Endothelial cell of umbilical vein (primary cell): ENCODE measurements around the gene SPSB1. TPM values are rescaled to one million over a fixed set of nuclear protein-coding genes. Genes with fewer than 3 reads are reported as not detected.

ENCODE experiments used
- BruUV-seq: library from RNA; stranded (reverse); fragments of 400-500 nt; replicated peaks from 2 replicates; lab custom pipeline; 2021; lab: Mats Ljungman, UMichigan
- CTCF ChIA-PET: fragments of 300-600, 350-600 bp; sonication (Branson Sonifier 250); formaldehyde crosslinking; loops from one replicate; lab custom pipeline; 2021; ENCODE audit warnings: antibody characterized with exemption, inconsistent platforms; lab: Charles Lee
- POLR2A ChIA-PET: fragments of 300-600, 350-600 bp; sonication (Branson Sonifier 250); formaldehyde crosslinking; loops from one replicate; lab custom pipeline; 2021; ENCODE audit warnings: antibody characterized with exemption, inconsistent platforms; lab: Charles Lee
- DNase-seq: peaks from one replicate; pipeline ENCODE4 v3.0.0-alpha.2; 2011; ENCODE audit warnings: low read depth, low spot score
- FAIRE-seq: peaks from 2 replicates; lab custom pipeline; 2011; peaks lifted over from hg19 to GRCh38; lab: Jason Lieb, UNC
- H2AFZ ChIP-seq: 2 replicates; pipeline ENCODE4 v1.6.0; 2012; ENCODE audit warnings: low read depth, low read length, control low read depth, inconsistent platforms
- H3K27ac ChIP-seq: 2 replicates; pipeline ENCODE4 v1.5.1; 2011; ENCODE audit warnings: low read depth, mild to moderate bottlenecking, control low read depth, low read length, moderate library complexity; ENCODE audit not compliant: insufficient read depth
- H3K27me3 ChIP-seq, 2 experiments: 2 replicates each; pipeline versions ENCODE4 v1.6.0 to v1.6.1; 2011; ENCODE audit warnings: low read length in 2 of 2, mixed read lengths in 1 of 2; ENCODE audit not compliant: control insufficient read depth in 2 of 2, insufficient read depth in 2 of 2
- H3K36me3 ChIP-seq, 2 experiments: 2 replicates in 1 of 2; 3 replicates in 1 of 2; pipeline ENCODE4 v1.5.1; 2011; ENCODE audit warnings: low read length in 2 of 2, mild to moderate bottlenecking in 1 of 2, moderate library complexity in 1 of 2; ENCODE audit not compliant: control insufficient read depth in 2 of 2, insufficient read depth in 2 of 2; ENCODE audit errors: extremely low read depth in 1 of 2
- H3K4me1 ChIP-seq: 3 replicates; pipeline ENCODE4 v1.5.1; 2011; ENCODE audit warnings: mild to moderate bottlenecking, low read length; ENCODE audit not compliant: control insufficient read depth, insufficient read depth; ENCODE audit errors: extremely low read depth
- H3K4me2 ChIP-seq: 2 replicates; pipeline ENCODE4 v1.6.1; 2011; ENCODE audit warnings: low read length, control low read depth, mixed read lengths; ENCODE audit not compliant: insufficient read depth
- H3K4me3 ChIP-seq, 3 experiments: fragments of 200-600 bp in 1 of 3; sonication (generic), shearing (Covaris generic) in 1 of 3; replicated peaks in 1 of 3; 2 replicates each; pipeline ENCODE4 v1.5.1; 2011 to 2016; ENCODE audit warnings: control low read depth in 3 of 3, low read length in 3 of 3, mild to moderate bottlenecking in 2 of 3, inconsistent platforms in 1 of 3, low read depth in 1 of 3, moderate library complexity in 1 of 3; ENCODE audit not compliant: insufficient read depth in 1 of 3
- H3K79me2 ChIP-seq: 2 replicates; pipeline ENCODE4 v1.6.0; 2012; ENCODE audit warnings: low read length, inconsistent platforms; ENCODE audit not compliant: control insufficient read depth, insufficient read depth
- H3K9ac ChIP-seq: replicated peaks from 2 replicates; pipeline ENCODE3; 2011; ENCODE audit warnings: low read length, control low read depth; ENCODE audit not compliant: insufficient read depth; ENCODE audit errors: extremely low read depth
- H3K9me1 ChIP-seq: replicated peaks from 3 replicates; pipeline ENCODE4 v1.6.0; 2011; ENCODE audit warnings: mild to moderate bottlenecking, low read length; ENCODE audit not compliant: control insufficient read depth, insufficient read depth; ENCODE audit errors: extremely low read depth
- H3K9me3 ChIP-seq: replicated peaks from 2 replicates; pipeline ENCODE4 v1.5.1; 2012; ENCODE audit warnings: low read length, inconsistent platforms; ENCODE audit not compliant: control insufficient read depth, insufficient read depth
- H4K20me1 ChIP-seq: replicated peaks from 2 replicates; pipeline ENCODE3; 2011; ENCODE audit warnings: mild to moderate bottlenecking, low read length; ENCODE audit not compliant: control insufficient read depth, insufficient read depth; ENCODE audit errors: extremely low read depth
- EZH2 ChIP-seq: IDR thresholded peaks from 2 replicates; pipeline ENCODE4 v1.6.1; 2012; ENCODE audit warnings: borderline replicate concordance, low read depth, mild to moderate bottlenecking, moderate library complexity, low read length, inconsistent platforms; ENCODE audit not compliant: severe bottlenecking
- FOS ChIP-seq: IDR thresholded peaks from 2 replicates; pipeline ENCODE4 v1.6.1; 2011; ENCODE audit warnings: mild to moderate bottlenecking, low read length, moderate library complexity, borderline replicate concordance; ENCODE audit not compliant: insufficient read depth
- GATA2 ChIP-seq: IDR thresholded peaks from 2 replicates; pipeline ENCODE4 v1.7.0; 2011; ENCODE audit warnings: low read depth, mild to moderate bottlenecking, moderate library complexity, mixed read lengths, low read length; ENCODE audit not compliant: insufficient read length, insufficient read depth
- JUN ChIP-seq: IDR thresholded peaks from 2 replicates; pipeline ENCODE4 v1.6.1; 2011; ENCODE audit warnings: borderline replicate concordance, low read depth; ENCODE audit not compliant: insufficient read length, insufficient read depth
- MYC ChIP-seq: IDR thresholded peaks from one replicate; pipeline ENCODE4 v1.6.1; 2011; ENCODE audit warnings: mild to moderate bottlenecking, low read depth, low read length
- POLR2A ChIP-seq: IDR thresholded peaks from 2 replicates; pipeline ENCODE4 v1.6.1; 2012; ENCODE audit warnings: low read depth, mild to moderate bottlenecking, control low read depth, low read length
- POLR2AphosphoS5 ChIP-seq: IDR thresholded peaks from 2 replicates; pipeline ENCODE4 v1.6.1; 2012; ENCODE audit warnings: low read depth, mild to moderate bottlenecking, control low read depth, low read length, moderate library complexity; ENCODE audit not compliant: insufficient read depth
- dilution Hi-C: fragments of 300-500 bp; cut with MboI; formaldehyde crosslinking; loops from one replicate; pipeline ENCODE4 v1.15.0; 2019; ENCODE audit warnings: low sequenced_read_pairs; ENCODE audit not compliant: extremely low pct_ligation_motif_present
- intact Hi-C: fragments of 100-400 bp; cut with micrococcal nuclease; formaldehyde crosslinking; loops from one replicate; pipeline ENCODE4 v1.10.0; 2022
- polyA plus RNA-seq, 4 experiments: library from polyadenylated mRNA; depleted of rRNA in 3 of 4; stranded (reverse) in 3 of 4; unstranded in 1 of 4; fragments of >200 nt; gene quantifications; 2 replicates each; pipeline versions ENCODE4 v1.2.1 to v1.2.3, GENCODE V29; 2011 to 2012; ENCODE audit warnings: missing spikeins in 1 of 4
- total RNA-seq: library from RNA; stranded (reverse); gene quantifications from 2 replicates; pipeline ENCODE4 v1.2.3, GENCODE V29; 2021
- TF ChIP-seq, protein P1 (sequence below): IDR thresholded peaks from 2 replicates; pipeline ENCODE4 v1.6.1; 2011; ENCODE audit not compliant: insufficient read depth, insufficient read length
- TF ChIP-seq, protein P2 (sequence below), 2 donors: IDR thresholded peaks; 1 replicate in 1 of 2; 2 replicates in 1 of 2; pipeline ENCODE4 v1.5.1; 2011; ENCODE audit warnings: low read length in 2 of 2, mild to moderate bottlenecking in 2 of 2, moderate library complexity in 2 of 2, control low read depth in 1 of 2, inconsistent platforms in 1 of 2, low read depth in 1 of 2; ENCODE audit not compliant: insufficient read depth in 1 of 2; ENCODE audit errors: extremely low read depth in 1 of 2

SPSB1 gene
- total and polyA plus RNA-seq, 2 donors (not counting 3 experiments of a cell fraction or from before 2014, with no cell fraction given) = 41.9 to 61.2 TPM

DNA sequence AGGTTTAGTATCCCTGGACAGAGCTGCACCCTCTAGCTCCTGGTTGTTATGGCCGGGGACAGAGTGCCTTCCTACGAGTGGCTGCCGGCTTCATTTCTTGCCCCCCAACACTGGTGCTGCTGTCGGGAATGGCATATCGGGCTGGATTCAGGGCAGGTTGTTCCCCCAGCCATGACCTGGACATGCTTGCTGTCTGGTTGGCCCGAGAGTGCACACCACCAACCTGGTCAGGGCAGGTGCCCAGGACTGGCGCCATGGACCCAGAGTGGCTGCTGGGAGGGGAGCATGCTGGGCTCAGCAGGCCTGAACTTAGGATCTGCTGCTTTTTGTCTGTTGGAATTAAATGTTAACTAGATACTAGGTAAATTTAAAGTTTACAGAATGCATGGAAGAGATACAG lies 36.4 kb upstream of the SPSB1 start:
- no peaks in the 10 kb centered on the region for H3K36me3 ChIP-seq
- ChIA-PET CTCF (interaction anchor here (0.6 to 1.8 kb wide), 6 partner anchors 8 to 235 kb away, joined by 3 to 7 read pairs (median 4); partner anchors contain the start of gene H6PD), POLR2A (interaction anchor here (0.5 kb wide), 1 partner anchor 33 kb away, joined by 4 read pairs; no protein-coding TSS in a partner anchor)
- no peak overlapping the region for H3K27ac ChIP-seq
- H4K20me1 ChIP-seq = no peaks in the 10 kb centered on the region
- H3K4me3 ChIP-seq = no peak overlapping the region
- H3K27me3 ChIP-seq = no peaks in the 10 kb centered on the region
- TF ChIP-seq POLR2A (no peak), FOS (no peak), GATA2 (no peak), JUN (no peak), EZH2 (no peak), POLR2AphosphoS5 (no peak), MYC (no peak)
- TF ChIP-seq, protein P1, sequence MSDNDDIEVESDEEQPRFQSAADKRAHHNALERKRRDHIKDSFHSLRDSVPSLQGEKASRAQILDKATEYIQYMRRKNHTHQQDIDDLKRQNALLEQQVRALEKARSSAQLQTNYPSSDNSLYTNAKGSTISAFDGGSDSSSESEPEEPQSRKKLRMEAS = no peak
- TF ChIP-seq, protein P2, sequence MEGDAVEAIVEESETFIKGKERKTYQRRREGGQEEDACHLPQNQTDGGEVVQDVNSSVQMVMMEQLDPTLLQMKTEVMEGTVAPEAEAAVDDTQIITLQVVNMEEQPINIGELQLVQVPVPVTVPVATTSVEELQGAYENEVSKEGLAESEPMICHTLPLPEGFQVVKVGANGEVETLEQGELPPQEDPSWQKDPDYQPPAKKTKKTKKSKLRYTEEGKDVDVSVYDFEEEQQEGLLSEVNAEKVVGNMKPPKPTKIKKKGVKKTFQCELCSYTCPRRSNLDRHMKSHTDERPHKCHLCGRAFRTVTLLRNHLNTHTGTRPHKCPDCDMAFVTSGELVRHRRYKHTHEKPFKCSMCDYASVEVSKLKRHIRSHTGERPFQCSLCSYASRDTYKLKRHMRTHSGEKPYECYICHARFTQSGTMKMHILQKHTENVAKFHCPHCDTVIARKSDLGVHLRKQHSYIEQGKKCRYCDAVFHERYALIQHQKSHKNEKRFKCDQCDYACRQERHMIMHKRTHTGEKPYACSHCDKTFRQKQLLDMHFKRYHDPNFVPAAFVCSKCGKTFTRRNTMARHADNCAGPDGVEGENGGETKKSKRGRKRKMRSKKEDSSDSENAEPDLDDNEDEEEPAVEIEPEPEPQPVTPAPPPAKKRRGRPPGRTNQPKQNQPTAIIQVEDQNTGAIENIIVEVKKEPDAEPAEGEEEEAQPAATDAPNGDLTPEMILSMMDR (IDR thresholded peaks at IDR 0.05; ENCODE audit: extremely low read depth in 1 of 2, insufficient read depth in 1 of 2, low read depth in 1 of 2, low read length in 2 of 2) = no peak
- H2AFZ ChIP-seq = no peak overlapping the region
- dilution Hi-C loops (no loop called here), intact Hi-C loops (no loop called here)
- BruUV-seq = no TSS peak
- no peak overlapping the region for H3K4me2 ChIP-seq
- no peaks in the 10 kb centered on the region for H3K4me1 ChIP-seq
- H3K79me2 ChIP-seq = peaks cover 21% of the 10 kb centered on the region
- FAIRE-seq (no peak), DNase-seq (no peak)
- no peak overlapping the region for H3K9ac ChIP-seq
- H3K9me1 ChIP-seq = no peaks in the 10 kb centered on the region
- H3K9me3 ChIP-seq = no peaks in the 10 kb centered on the region
